A673 (cell line): ENCODE data around the gene MAP3K10.

Experiments
- CTCF ChIP-seq: fragments of 300-800, 200-600 bp; sonication (generic); conservative IDR thresholded peaks from 2 replicates; pipeline ENCODE4 v1.5.1; 2017; ENCODE audit warnings: low read depth, mild to moderate bottlenecking, antibody characterized with exemption, low read length, moderate library complexity, mixed read lengths
- EZH2 ChIP-seq: fragments of 200-600 bp; sonication (generic); IDR thresholded peaks from 2 replicates; pipeline ENCODE4 v1.6.1; 2017; ENCODE audit warnings: borderline replicate concordance, low read depth, mild to moderate bottlenecking, mixed read lengths, antibody characterized with exemption, low read length; ENCODE audit not compliant: poor library complexity, severe bottlenecking

GRCh38 chr19:40216013-40216776 is 25.0 kb downstream of the MAP3K10 start:
- TF ChIP-seq CTCF, result no peak
- no peak for TF ChIP-seq EZH2
